HepG2 (cell line): ENCODE results near the gene PXMP4. TPM values are rescaled to one million over a fixed set of nuclear protein-coding genes. Genes with fewer than 3 reads are reported as not detected.

ENCODE experiments used
- CENPT ChIP-seq: sonication (generic); formaldehyde crosslinking; IDR thresholded peaks from 2 replicates; pipeline ENCODE4 v1.8.0; 2022; ENCODE audit warnings: low read depth, mild to moderate bottlenecking, moderate library complexity, missing genetic modification reagents
- CHCHD3 ChIP-seq: sonication (generic); formaldehyde crosslinking; IDR thresholded peaks from 2 replicates; pipeline ENCODE4 v1.8.0; 2022; ENCODE audit warnings: mild to moderate bottlenecking, missing genetic modification reagents, moderate library complexity
- DZIP1 ChIP-seq: sonication (generic); formaldehyde crosslinking; IDR thresholded peaks from 2 replicates; pipeline ENCODE4 v1.5.0; 2020; ENCODE audit warnings: mild to moderate bottlenecking, missing genetic modification reagents
- EEA1 ChIP-seq: sonication (generic); formaldehyde crosslinking; IDR thresholded peaks from 2 replicates; pipeline ENCODE4 v1.5.1; 2020; ENCODE audit warnings: mild to moderate bottlenecking, missing genetic modification reagents, borderline replicate concordance
- HNF4A ChIP-seq: sonication (generic); formaldehyde crosslinking; IDR thresholded peaks from 2 replicates; pipeline ENCODE4 v1.4.0; 2020; ENCODE audit warnings: missing genetic modification reagents
- MTERF4 ChIP-seq: sonication (generic); formaldehyde crosslinking; IDR thresholded peaks from 2 replicates; pipeline ENCODE4 v1.8.0; 2023; ENCODE audit warnings: mild to moderate bottlenecking, missing genetic modification reagents
- NFKB2 ChIP-seq: sonication (generic); formaldehyde crosslinking; IDR thresholded peaks from 2 replicates; pipeline ENCODE4 v1.4.0; 2020; ENCODE audit warnings: missing genetic modification reagents, borderline replicate concordance
- NFYC ChIP-seq: IDR thresholded peaks from 2 replicates; pipeline ENCODE4 v1.6.1; 2016; ENCODE audit warnings: missing genetic modification reagents, missing compliant biosample characterization
- SRSF1 ChIP-seq: fragments of 200-400 bp; formaldehyde crosslinking; optimal IDR thresholded peaks from 2 replicates; pipeline ENCODE3; 2017; ENCODE audit warnings: mild to moderate bottlenecking, low read depth, low read length, moderate library complexity
- TSC22D2 ChIP-seq: sonication (generic); formaldehyde crosslinking; IDR thresholded peaks from 2 replicates; pipeline ENCODE4 v1.5.1; 2020; ENCODE audit warnings: missing genetic modification reagents, mild to moderate bottlenecking, borderline replicate concordance
- ZBTB33 ChIP-seq: sonication (generic); formaldehyde crosslinking; IDR thresholded peaks from 2 replicates; pipeline ENCODE4 v1.4.0; 2020; ENCODE audit warnings: missing genetic modification reagents
- ZBTB38 ChIP-seq: sonication (generic); formaldehyde crosslinking; IDR thresholded peaks from 2 replicates; pipeline ENCODE4 v1.5.1; 2020; ENCODE audit warnings: mild to moderate bottlenecking, missing genetic modification reagents
- ZFP91 ChIP-seq: sonication (generic); formaldehyde crosslinking; IDR thresholded peaks from 2 replicates; pipeline ENCODE4 v1.9.0; 2022; ENCODE audit warnings: missing genetic modification reagents, mild to moderate bottlenecking, borderline replicate concordance
- ZNF251 ChIP-seq: sonication (generic); formaldehyde crosslinking; IDR thresholded peaks from 2 replicates; pipeline ENCODE4 v1.9.0; 2021; ENCODE audit warnings: mild to moderate bottlenecking, missing genetic modification reagents
- ZNF484 ChIP-seq: sonication (generic); formaldehyde crosslinking; IDR thresholded peaks from 2 replicates; pipeline ENCODE4 v1.5.1; 2020; ENCODE audit warnings: mild to moderate bottlenecking, low read depth, missing genetic modification reagents, borderline replicate concordance
- polyA plus RNA-seq, 8 experiments: library from polyadenylated mRNA; depleted of rRNA in 3 of 8; stranded (reverse) in 7 of 8; unstranded in 1 of 8; fragments of >200 nt; fragmentation: Illumina TruSeq in 4 of 8; extraction: Trizol in 4 of 8; gene quantifications; 2 replicates each; pipeline versions ENCODE4 v1.2.1 to v1.2.3, GENCODE V29; 2011 to 2016; ENCODE audit warnings: low read depth in 4 of 8, missing spikeins in 1 of 8, mixed read lengths in 1 of 8; ENCODE audit not compliant: insufficient read depth in 1 of 8
- total RNA-seq, 5 experiments: library from RNA; depleted of rRNA; stranded (reverse); fragments of >200 nt; fragmentation: Illumina TruSeq; extraction: Trizol; gene quantifications; 2 replicates each; pipeline ENCODE4 v1.2.3, GENCODE V29; 2016; ENCODE audit warnings: low read depth in 1 of 5

Gene PXMP4
- total and polyA plus RNA-seq, 2 of the 13 experiments (the other 11 are each of a cell fraction or from before 2014, with no cell fraction given), result not detected

- TF ChIP-seq DZIP1 (CRISPR knock-in tag) (0 out of 2 replicates have a peak, but pooled peaks have one; percentile 22), EEA1 (CRISPR knock-in tag) (peak; percentile 67; the same call in 1 of the 2 replicates), ZNF251 (CRISPR knock-in tag) (0 out of 2 replicates have a peak, but pooled peaks have one; percentile 19), NFYC (CRISPR knock-in tag) (peak; percentile 65), CENPT (peak; percentile 50; the same call in 1 of the 2 replicates), SRSF1 (peak; percentile 48), CHCHD3 (CRISPR knock-in tag) (no peak), ZNF484 (CRISPR knock-in tag) (no peak), HNF4A (CRISPR knock-in tag) (peak; percentile 79), TSC22D2 (CRISPR knock-in tag) (no peak), ZBTB38 (CRISPR knock-in tag) (peak; percentile 87), ZBTB33 (CRISPR knock-in tag) (peak; percentile 77), ZFP91 (CRISPR knock-in tag) (peak; percentile 57; the same call in 1 of the 2 replicates), MTERF4 (CRISPR knock-in tag) (peak; percentile 65; the same call in 1 of the 2 replicates), NFKB2 (CRISPR knock-in tag) (0 out of 2 replicates have a peak, but pooled peaks have one; percentile 37)
Measured at GRCh38 chr20:33719989-33720709, at the start of gene PXMP4 (continued).
